Measurements from ENCODE around the gene PRODH2.

GRCh38 chr19:35833972-35834371, 21.3 kb upstream of the PRODH2 start:
- no peak for TF ChIP-seq CTCF (conservative IDR thresholded peaks at IDR 0.05; ENCODE audit: low read length)
- no peak for TF ChIP-seq EZH2phosphoT487 (IDR thresholded peaks at IDR 0.05; ENCODE audit: borderline replicate concordance)

Measured in Loucy (cell line).